Transverse colon (tissue), 4 donors: Measurements from ENCODE around the gene SIPA1L3. TPM values are rescaled to one million over a fixed set of nuclear protein-coding genes. Genes with fewer than 3 reads are reported as not detected.

ENCODE experiments used
- DNase-seq: peaks from one replicate; pipeline ENCODE4 v3.0.0-alpha.2; 2019
- H3K27ac ChIP-seq, 4 donors: fragments of 200-600 bp; sonication (generic); 2 replicates each; pipeline ENCODE4 v1.5.1; 2016 to 2018; ENCODE audit warnings: inconsistent platforms in 4 of 4
- H3K27me3 ChIP-seq: fragments of 200-600 bp; sonication (generic); 2 replicates; pipeline ENCODE4 v1.5.1; 2017; ENCODE audit warnings: inconsistent platforms
- H3K36me3 ChIP-seq, 4 donors: fragments of 200-600 bp; sonication (generic); 2 replicates each; pipeline ENCODE4 v1.5.1; 2017 to 2019; ENCODE audit warnings: inconsistent platforms in 4 of 4
- H3K4me1 ChIP-seq, 4 donors: fragments of 200-600 bp; sonication (generic); 2 replicates each; pipeline ENCODE4 v1.5.1; 2017 to 2020; ENCODE audit warnings: inconsistent platforms in 4 of 4
- H3K4me3 ChIP-seq, 4 donors: fragments of 200-600 bp; sonication (generic); 1 replicate in 1 of 4; 2 replicates in 3 of 4; pipeline versions ENCODE4 v1.5.1 to v1.6.1; 2017 to 2019; ENCODE audit warnings: inconsistent platforms in 4 of 4
- H3K9me3 ChIP-seq, 2 donors: fragments of 200-600 bp; sonication (generic); 2 replicates each; pipeline ENCODE4 v1.5.1; 2017 to 2019; ENCODE audit warnings: inconsistent platforms in 2 of 2
- CTCF ChIP-seq, 5 experiments: fragments of 200-600 bp in 3 of 5; fragments of 450-650 bp in 2 of 5; sonication (generic) in 3 of 5; IDR thresholded peaks; 1 replicate in 2 of 5; 2 replicates in 3 of 5; pipeline ENCODE4 v1.5.1; 2016 to 2017; ENCODE audit warnings: antibody characterized with exemption in 5 of 5, inconsistent platforms in 3 of 5, mild to moderate bottlenecking in 2 of 5, moderate library complexity in 1 of 5
- EP300 ChIP-seq: sonication (generic); formaldehyde crosslinking; IDR thresholded peaks from one replicate; pipeline ENCODE4 v1.6.1; 2017; ENCODE audit warnings: antibody characterized with exemption, low read depth
- POLR2A ChIP-seq: fragments of 450-650 bp; IDR thresholded peaks from one replicate; pipeline ENCODE4 v1.6.1; 2016; ENCODE audit warnings: antibody characterized with exemption, mild to moderate bottlenecking, moderate library complexity
- POLR2AphosphoS5 ChIP-seq, 3 donors: sonication (generic); formaldehyde crosslinking; IDR thresholded peaks; one replicate each; pipeline ENCODE4 v1.6.1; 2016; ENCODE audit warnings: antibody characterized with exemption in 3 of 3
- WGBS, 2 donors: methylation state at CpG; one replicate each; pipeline ENCODE4 v1.1.5; 2018; ENCODE audit warnings: low coverage in 1 of 2; 5-methylcytosine and 5-hydroxymethylcytosine counted together
- in situ Hi-C, 4 donors: fragments of 200-750 bp; cut with MboI; loops; one replicate each; pipeline versions ENCODE4 v1.15.0 to v1.15.1; 2017; ENCODE audit warnings: low sequenced_read_pairs in 3 of 4, low pct_ligation_motif_present in 1 of 4, low pct_unique_long_range_greater_than_20kb in 1 of 4
- intact Hi-C: fragments of 100-400 bp; cut with DNase I; formaldehyde crosslinking; loops from one replicate; pipeline ENCODE4 v1.15.1; 2023; ENCODE audit warnings: low total_unique reads
- total RNA-seq, 4 donors: library from RNA; depleted of rRNA; stranded (reverse); fragments of >200 nt; gene quantifications; one replicate each; pipeline ENCODE4 v1.1.0, GENCODE V29; 2016

SIPA1L3 gene
- total RNA-seq, 4 donors from 2014 or later: 191 to 284 (median 231) TPM

- Histone ChIP-seq H3K9me3 (no peaks in the 10 kb centered on the region), H3K4me1 (peaks cover 5 to 25% (median 13%) of the 10 kb centered on the region in 4 donors), H3K36me3 (no peaks in the 10 kb centered on the region), H3K27me3 (no peaks in the 10 kb centered on the region), H3K4me3 (no peak overlapping the region), H3K27ac (no peak overlapping the region)
- in situ Hi-C loops (no loop called here), intact Hi-C loops (no loop called here)
- WGBS, 2 donors: 86 to 93% methylated on average over 9 to 20 of the region's 20 CpGs
- TF ChIP-seq POLR2AphosphoS5 (IDR thresholded peaks at IDR 0.05) (no peak), POLR2A (no peak), EP300 (no peak), CTCF (IDR thresholded peaks at IDR 0.05) (no peak)
- DNase-seq: no peak
Measured at GRCh38 chr19:38006361-38007045, 99.5 kb downstream of the SIPA1L3 start.

- no peaks in the 10 kb centered on the region for H3K9me3 ChIP-seq
- WGBS, 2 donors: 87% methylated on average over 5 to 9 of the region's 9 CpGs
- no peak for DNase-seq
- H3K27me3 ChIP-seq: no peaks in the 10 kb centered on the region
- peaks cover 0 to 6% (median 0%) of the 10 kb centered on the region in 4 donors for H3K4me1 ChIP-seq
- in situ Hi-C loops (no loop called here), intact Hi-C loops (no loop called here)
- no peak overlapping the region for H3K4me3 ChIP-seq
- H3K27ac ChIP-seq: no peak overlapping the region
- TF ChIP-seq EP300: no peak
- no peak for TF ChIP-seq POLR2AphosphoS5 (IDR thresholded peaks at IDR 0.05)
- TF ChIP-seq POLR2A: no peak
- no peak for TF ChIP-seq CTCF (IDR thresholded peaks at IDR 0.05)
- H3K36me3 ChIP-seq: no peaks in the 10 kb centered on the region
Measured at GRCh38 chr19:38009650-38010242, 102.7 kb downstream of the SIPA1L3 start.

- no peaks in the 10 kb centered on the region for H3K9me3 ChIP-seq
- 96 to 100% methylated on average over 2 to 3 of the region's 3 CpGs for WGBS, 2 donors
- in situ Hi-C loops: no loop called here
- no peaks in the 10 kb centered on the region for H3K27me3 ChIP-seq
- no peaks in the 10 kb centered on the region for H3K4me1 ChIP-seq
- DNase-seq: no peak
- intact Hi-C loops: no loop called here
- no peak overlapping the region for H3K4me3 ChIP-seq
- TF ChIP-seq POLR2A: no peak
- no peak for TF ChIP-seq EP300
- no peak for TF ChIP-seq POLR2AphosphoS5 (IDR thresholded peaks at IDR 0.05)
- no peak for TF ChIP-seq CTCF (IDR thresholded peaks at IDR 0.05)
- no peaks in the 10 kb centered on the region for H3K36me3 ChIP-seq
- no peak overlapping the region for H3K27ac ChIP-seq
Measured at GRCh38 chr19:38011426-38011825, 104.4 kb downstream of the SIPA1L3 start.

GRCh38 chr19:38012290-38012689, 105.3 kb downstream of the SIPA1L3 start:
- Histone ChIP-seq H3K4me1 (no peaks in the 10 kb centered on the region), H3K27ac (no peak overlapping the region), H3K27me3 (no peaks in the 10 kb centered on the region), H3K9me3 (no peaks in the 10 kb centered on the region), H3K36me3 (no peaks in the 10 kb centered on the region), H3K4me3 (no peak overlapping the region)
- in situ Hi-C loops: no loop called here
- intact Hi-C loops: no loop called here
- TF ChIP-seq EP300 (no peak), POLR2AphosphoS5 (IDR thresholded peaks at IDR 0.05) (no peak), POLR2A (no peak), CTCF (IDR thresholded peaks at IDR 0.05) (no peak)
- 76% methylated on average over 5 of the region's 5 CpGs; no CpG with 5 or more reads in 1 of the 2 donors for WGBS, 2 donors
- no peak for DNase-seq
